ENCODE measurements around the gene TGFBR3. TPM values are rescaled to one million over a fixed set of nuclear protein-coding genes. Genes with fewer than 3 reads are reported as not detected.

Gene TGFBR3
- 0.87 TPM in 1 of 2 replicates, not detected in the other for total RNA-seq

GRCh38 chr1:91885716-91886506 is at the start of gene TGFBR3:
TGFBR3 (minus strand) TSS chr1:91886151; CDS start chr1:91861531, 24,620 bp downstream.

Other genes with a start within 250 kb of the TGFBR3 start
- not detected in 2 replicates for gene BRDT, start 63.2 kb upstream of the TGFBR3 start, total RNA-seq
- 0.16 and 1.0 TPM in 2 replicates for gene EPHX4, start 143.8 kb upstream of the TGFBR3 start, total RNA-seq
- gene SETSIP, start 189.3 kb upstream of the TGFBR3 start, total RNA-seq: not detected in 2 replicates
- gene BTBD8, start 194.2 kb upstream of the TGFBR3 start, total RNA-seq: 2.1 and 2.8 TPM in 2 replicates

Measured in hair follicular keratinocyte (primary cell).